Testis (tissue), 2 donors: ENCODE measurements around the gene PHTF1.

Source experiments
- CTCF ChIP-seq, 3 experiments: fragments of 450-650 bp in 2 of 3; fragments of 200-600 bp in 1 of 3; sonication (generic) in 1 of 3; IDR thresholded peaks; one replicate each; pipeline ENCODE4 v1.5.1; 2016 to 2019; ENCODE audit warnings: antibody characterized with exemption in 3 of 3, mild to moderate bottlenecking in 2 of 3, moderate library complexity in 1 of 3
- POLR2A ChIP-seq: fragments of 450-650 bp; IDR thresholded peaks from one replicate; pipeline ENCODE4 v1.6.1; 2017; ENCODE audit warnings: antibody characterized with exemption, mild to moderate bottlenecking, moderate library complexity

- TF ChIP-seq CTCF (IDR thresholded peaks at IDR 0.05) (no peak), POLR2A (no peak)
These were observed 81.2 kb downstream of the PHTF1 start for GRCh38 chr1:113678159-113678469.
